ENCODE measurements around the gene EIF4G2.

EIF4G2 gene

GRCh38 chr11:10844796-10845195 is 36.1 kb upstream of the EIF4G2 start:
- TF ChIP-seq REST (IDR thresholded peaks at IDR 0.05; ENCODE audit: insufficient read depth in 1 of 2, low read depth in 2 of 2, low read length in 2 of 2) (no peak), SIN3A (IDR thresholded peaks at IDR 0.05; ENCODE audit: borderline replicate concordance, insufficient read depth, low read length) (no peak), TAF1 (IDR thresholded peaks at IDR 0.05; ENCODE audit: borderline replicate concordance, insufficient read depth, low read length) (no peak), POLR2AphosphoS5 (IDR thresholded peaks at IDR 0.05; ENCODE audit: low read depth, low read length) (no peak), FOXP2 (optimal IDR thresholded peaks at IDR 0.05; ENCODE audit: borderline replicate concordance, extremely low read depth, extremely low read length, insufficient read depth) (no peak)

- TF ChIP-seq REST (IDR thresholded peaks at IDR 0.05; ENCODE audit: insufficient read depth in 1 of 2, low read depth in 2 of 2, low read length in 2 of 2) (no peak), POLR2AphosphoS5 (IDR thresholded peaks at IDR 0.05; ENCODE audit: low read depth, low read length) (no peak), TAF1 (IDR thresholded peaks at IDR 0.05; ENCODE audit: borderline replicate concordance, insufficient read depth, low read length) (no peak), SIN3A (IDR thresholded peaks at IDR 0.05; ENCODE audit: borderline replicate concordance, insufficient read depth, low read length) (no peak), FOXP2 (optimal IDR thresholded peaks at IDR 0.05; ENCODE audit: borderline replicate concordance, extremely low read depth, extremely low read length, insufficient read depth) (no peak)
Observed at GRCh38 chr11:10844356-10844755, 35.6 kb upstream of the EIF4G2 start.

- TF ChIP-seq REST (IDR thresholded peaks at IDR 0.05; ENCODE audit: insufficient read depth in 1 of 2, low read depth in 2 of 2, low read length in 2 of 2) (no peak), POLR2AphosphoS5 (IDR thresholded peaks at IDR 0.05; ENCODE audit: low read depth, low read length) (no peak), FOXP2 (optimal IDR thresholded peaks at IDR 0.05; ENCODE audit: borderline replicate concordance, extremely low read depth, extremely low read length, insufficient read depth) (no peak), TAF1 (IDR thresholded peaks at IDR 0.05; ENCODE audit: borderline replicate concordance, insufficient read depth, low read length) (no peak), SIN3A (IDR thresholded peaks at IDR 0.05; ENCODE audit: borderline replicate concordance, insufficient read depth, low read length) (no peak)
Observed at GRCh38 chr11:10838881-10839280, 30.2 kb upstream of the EIF4G2 start.

- TF ChIP-seq POLR2AphosphoS5 (IDR thresholded peaks at IDR 0.05; ENCODE audit: low read depth, low read length) (no peak), SIN3A (IDR thresholded peaks at IDR 0.05; ENCODE audit: borderline replicate concordance, insufficient read depth, low read length) (no peak), FOXP2 (optimal IDR thresholded peaks at IDR 0.05; ENCODE audit: borderline replicate concordance, extremely low read depth, extremely low read length, insufficient read depth) (no peak), REST (IDR thresholded peaks at IDR 0.05; ENCODE audit: insufficient read depth in 1 of 2, low read depth in 2 of 2, low read length in 2 of 2) (no peak), TAF1 (IDR thresholded peaks at IDR 0.05; ENCODE audit: borderline replicate concordance, insufficient read depth, low read length) (no peak)
Observed at GRCh38 chr11:10838083-10838482, 29.4 kb upstream of the EIF4G2 start.

GRCh38 chr11:10829139-10829538 is 20.4 kb upstream of the EIF4G2 start:
- TF ChIP-seq REST (IDR thresholded peaks at IDR 0.05; ENCODE audit: insufficient read depth in 1 of 2, low read depth in 2 of 2, low read length in 2 of 2): no peak
- no peak for TF ChIP-seq TAF1 (IDR thresholded peaks at IDR 0.05; ENCODE audit: borderline replicate concordance, insufficient read depth, low read length)
- TF ChIP-seq SIN3A (IDR thresholded peaks at IDR 0.05; ENCODE audit: borderline replicate concordance, insufficient read depth, low read length): no peak
- TF ChIP-seq POLR2AphosphoS5 (IDR thresholded peaks at IDR 0.05; ENCODE audit: low read depth, low read length): no peak
- no peak for TF ChIP-seq FOXP2 (optimal IDR thresholded peaks at IDR 0.05; ENCODE audit: borderline replicate concordance, extremely low read depth, extremely low read length, insufficient read depth)

Measured in PFSK-1 (cell line).